ENCODE results near the gene NPRL2. TPM values are rescaled to one million over a fixed set of nuclear protein-coding genes. Genes with fewer than 3 reads are reported as not detected.

NPRL2 gene
- total RNA-seq, 1 experiment from 2014 or later, result 24.1 TPM

GRCh38 chr3:50385754-50386153 lies 35.2 kb upstream of the NPRL2 start:
- Histone ChIP-seq H3K9me3 (ENCODE audit: insufficient read depth, low read depth) (no peaks in the 10 kb centered on the region), H3K4me1 (replicated peaks; ENCODE audit: insufficient read depth) (no peaks in the 10 kb centered on the region), H4K20me1 (ENCODE audit: insufficient read depth) (no peaks in the 10 kb centered on the region; the same call in 1 of the 2 replicates), H3K4me3 (no peak overlapping the region), H3K27ac (no peak overlapping the region), H3K79me2 (ENCODE audit: low read depth) (no peaks in the 10 kb centered on the region), H2AFZ (no peak overlapping the region), H3K27me3 (ENCODE audit: insufficient read depth, low read depth) (no peaks in the 10 kb centered on the region), H3F3A (ENCODE audit: insufficient read depth, low read depth) (no peaks in the 10 kb centered on the region), H3K4me2 (no peak overlapping the region), H3K9me2 (ENCODE audit: insufficient read depth) (no peaks in the 10 kb centered on the region), H3K36me3 (ENCODE audit: low read depth) (no peaks in the 10 kb centered on the region)
- intact Hi-C loops (cut with micrococcal nuclease; ENCODE audit: unreplicated experiment), result no loop called here
- no peak for DNase-seq
- POLR2A ChIA-PET (ENCODE audit: unreplicated experiment), result no interaction called here
- CTCF ChIA-PET, result no interaction called here
- TF ChIP-seq EZH2 (IDR thresholded peaks at IDR 0.05; ENCODE audit: low read depth), result no peak
- no peak for TF ChIP-seq CTCF (conservative IDR thresholded peaks at IDR 0.05)
- no TSS peak for BruUV-seq (replicated peaks)

GRCh38 chr3:50383750-50384149 lies 33.2 kb upstream of the NPRL2 start:
- no peaks in the 10 kb centered on the region for H3K4me1 ChIP-seq (replicated peaks; ENCODE audit: insufficient read depth)
- H3K9me3 ChIP-seq (ENCODE audit: insufficient read depth, low read depth), result no peaks in the 10 kb centered on the region
- H2AFZ ChIP-seq, result no peak overlapping the region
- no peaks in the 10 kb centered on the region for H3K79me2 ChIP-seq (ENCODE audit: low read depth)
- no TSS peak for BruUV-seq (replicated peaks)
- DNase-seq, result no peak
- H3K36me3 ChIP-seq (ENCODE audit: low read depth), result no peaks in the 10 kb centered on the region
- H3K4me2 ChIP-seq, result no peak overlapping the region
- no peak for TF ChIP-seq EZH2 (IDR thresholded peaks at IDR 0.05; ENCODE audit: low read depth)
- TF ChIP-seq CTCF (conservative IDR thresholded peaks at IDR 0.05), result no peak
- no peaks in the 10 kb centered on the region for H3K9me2 ChIP-seq (ENCODE audit: insufficient read depth)
- no peaks in the 10 kb centered on the region; the same call in 1 of the 2 replicates for H4K20me1 ChIP-seq (ENCODE audit: insufficient read depth)
- CTCF ChIA-PET, result interaction anchor here (0.6 kb wide), 2 partner anchors 268 to 1005 kb away, joined by 3 to 9 read pairs; no protein-coding TSS in a partner anchor
- POLR2A ChIA-PET (ENCODE audit: unreplicated experiment), result no interaction called here
- no peak overlapping the region for H3K27ac ChIP-seq
- H3K27me3 ChIP-seq (ENCODE audit: insufficient read depth, low read depth), result no peaks in the 10 kb centered on the region
- intact Hi-C loops (cut with micrococcal nuclease; ENCODE audit: unreplicated experiment), result no loop called here
- H3K4me3 ChIP-seq, result no peak overlapping the region
- no peaks in the 10 kb centered on the region for H3F3A ChIP-seq (ENCODE audit: insufficient read depth, low read depth)

- no peaks in the 10 kb centered on the region for H3F3A ChIP-seq (ENCODE audit: insufficient read depth, low read depth)
- DNase-seq, result no peak
Observed at GRCh38 chr3:50382722-50383121, 32.1 kb upstream of the NPRL2 start.

More at GRCh38 chr3:50382722-50383121, 32.1 kb upstream of the NPRL2 start:
- Histone ChIP-seq H3K4me2 (no peak overlapping the region), H3K9me2 (ENCODE audit: insufficient read depth) (no peaks in the 10 kb centered on the region), H3K4me1 (replicated peaks; ENCODE audit: insufficient read depth) (no peaks in the 10 kb centered on the region), H3K27me3 (ENCODE audit: insufficient read depth, low read depth) (no peaks in the 10 kb centered on the region), H2AFZ (no peak overlapping the region), H3K4me3 (no peak overlapping the region), H3K36me3 (ENCODE audit: low read depth) (no peaks in the 10 kb centered on the region), H3K9me3 (ENCODE audit: insufficient read depth, low read depth) (no peaks in the 10 kb centered on the region), H3K79me2 (ENCODE audit: low read depth) (no peaks in the 10 kb centered on the region), H4K20me1 (ENCODE audit: insufficient read depth) (no peaks in the 10 kb centered on the region; the same call in 1 of the 2 replicates), H3K27ac (no peak overlapping the region)
- intact Hi-C loops (cut with micrococcal nuclease; ENCODE audit: unreplicated experiment), result no loop called here
- ChIA-PET CTCF (no interaction called here), POLR2A (ENCODE audit: unreplicated experiment) (no interaction called here)
- BruUV-seq (replicated peaks), result no TSS peak
- TF ChIP-seq CTCF (conservative IDR thresholded peaks at IDR 0.05), result no peak
- no peak for TF ChIP-seq EZH2 (IDR thresholded peaks at IDR 0.05; ENCODE audit: low read depth)

All from PC-9 (cell line).